ENCODE measurements around the gene VENTX. TPM values are rescaled to one million over a fixed set of nuclear protein-coding genes. Genes with fewer than 3 reads are reported as not detected.

The VENTX gene
- total RNA-seq, 1 experiment from 2014 or later: 28.0 TPM

GRCh38 chr10:133279326-133280226 is 41.9 kb downstream of the VENTX start (continued):
- TF ChIP-seq NFATC4 (CRISPR knock-in tag; IDR thresholded peaks at IDR 0.05): no peak
- no peak for TF ChIP-seq ETV6 (CRISPR knock-in tag; IDR thresholded peaks at IDR 0.05)
- TF ChIP-seq HMGA2 (CRISPR knock-in tag; IDR thresholded peaks at IDR 0.05): no peak
- TF ChIP-seq RORB (CRISPR knock-in tag; IDR thresholded peaks at IDR 0.05): no peak

GRCh38 chr10:133280391-133281059 is 42.9 kb downstream of the VENTX start:
- Mint-ChIP-seq H3K4me3 (no peak overlapping the region), H3K36me3 (peaks cover 19% of the 10 kb centered on the region), H3K4me1 (peaks cover 5% of the 10 kb centered on the region; the same call in 1 of the 2 replicates), H3K27me3 (ENCODE audit: low read depth) (no peaks in the 10 kb centered on the region), H3K9me3 (no peaks in the 10 kb centered on the region), H3K27ac (no peak overlapping the region)
- ATAC-seq: no peak
- POLR2A ChIA-PET: no interaction called here
- CTCF ChIA-PET: interaction anchor here (1.5 to 2.5 kb wide), 2 partner anchors 13 to 34 kb away, joined by 4 to 5 read pairs; no protein-coding TSS in a partner anchor
- no peak for DNase-seq (ENCODE audit: low spot score)
- no peak for TF ChIP-seq ZNF263 (CRISPR knock-in tag; IDR thresholded peaks at IDR 0.05; ENCODE audit: low read depth)
- TF ChIP-seq PRRX2 (CRISPR knock-in tag; IDR thresholded peaks at IDR 0.05): no peak
- TF ChIP-seq ZBTB43 (CRISPR knock-in tag; IDR thresholded peaks at IDR 0.05): no peak
- TF ChIP-seq CTCF (IDR thresholded peaks at IDR 0.05): no peak
- no peak for TF ChIP-seq TEAD4 (CRISPR knock-in tag; IDR thresholded peaks at IDR 0.05)
- TF ChIP-seq CDX4 (CRISPR knock-in tag; IDR thresholded peaks at IDR 0.05; ENCODE audit: borderline replicate concordance): no peak
- TF ChIP-seq ZSCAN18 (CRISPR knock-in tag; IDR thresholded peaks at IDR 0.05): no peak
- TF ChIP-seq JAZF1 (CRISPR knock-in tag; IDR thresholded peaks at IDR 0.05): no peak
- TF ChIP-seq ERG (CRISPR knock-in tag; IDR thresholded peaks at IDR 0.05): no peak
- no peak for TF ChIP-seq JUN (CRISPR knock-in tag; IDR thresholded peaks at IDR 0.05)
- no peak for TF ChIP-seq ZMAT4 (CRISPR knock-in tag; IDR thresholded peaks at IDR 0.05)
- no peak for TF ChIP-seq PRDM15 (CRISPR knock-in tag; IDR thresholded peaks at IDR 0.05)
- TF ChIP-seq ARID4B (CRISPR knock-in tag; IDR thresholded peaks at IDR 0.05; ENCODE audit: borderline replicate concordance): no peak
